Left lung (tissue), 10 donors: ENCODE measurements around the gene GOLGA3. TPM values are rescaled to one million over a fixed set of nuclear protein-coding genes. Genes with fewer than 3 reads are reported as not detected.

Experiments used
- ATAC-seq: fragments of 200-7000 bp; cut with Tn5 transposase; one replicate; pipeline ENCODE4 v1.9.1; 2020; ENCODE audit warnings: moderate library complexity
- DNase-seq, 4 donors: peaks; one replicate each; pipeline ENCODE4 v3.0.0-alpha.2; 2013 to 2020
- H3K27ac ChIP-seq, 2 donors: fragments of 200-600 bp; sonication (generic) in 1 of 2; one replicate each; pipeline versions ENCODE4 v1.5.0 to v1.8.0; 2020 to 2021
- H3K27me3 ChIP-seq, 2 donors: fragments of 200-600 bp; sonication (generic) in 1 of 2; one replicate each; pipeline versions ENCODE4 v1.5.0 to v1.8.0; 2020 to 2021
- H3K36me3 ChIP-seq, 2 donors: fragments of 200-600 bp; sonication (generic) in 1 of 2; one replicate each; pipeline versions ENCODE4 v1.5.0 to v1.8.0; 2020 to 2021
- H3K4me1 ChIP-seq, 2 donors: fragments of 200-600 bp; one replicate each; pipeline ENCODE4 v1.8.0; 2021
- H3K4me3 ChIP-seq, 2 donors: fragments of 200-600 bp; sonication (generic) in 1 of 2; one replicate each; pipeline versions ENCODE4 v1.5.0 to v1.8.0; 2020 to 2021; ENCODE audit warnings: mild to moderate bottlenecking in 1 of 2
- H3K9me3 ChIP-seq, 2 donors: fragments of 200-600 bp; sonication (generic) in 1 of 2; one replicate each; pipeline versions ENCODE4 v1.5.0 to v1.8.0; 2020 to 2021
- intact Hi-C, 2 donors: fragments of 100-400 bp; cut with DNase I; formaldehyde crosslinking; loops; one replicate each; pipeline versions ENCODE4 v1.11.2 to v1.14.2; 2022
- polyA plus RNA-seq, 6 donors: library from polyadenylated mRNA; unstranded; fragments of 120-200 nt; gene quantifications; one replicate each; pipeline ENCODE4 v1.2.1, GENCODE V29; 2013; ENCODE audit not compliant: insufficient read length in 6 of 6
- total RNA-seq, 2 donors: library from RNA; stranded (reverse); fragmentation: NEBNext Ultra II Directional; extraction: Animal tissue kit (Norgen Biotek cat#: 25700); gene quantifications; one replicate each; pipeline ENCODE4 v1.2.1, GENCODE V29; 2021
- TF ChIP-seq, protein P1 (sequence below), 2 donors: fragments of 200-600 bp; sonication (generic) in 1 of 2; IDR thresholded peaks; one replicate each; pipeline versions ENCODE4 v1.5.0 to v1.8.0; 2021; ENCODE audit warnings: antibody characterized with exemption in 2 of 2
- donor health status: DM: no; HTN: yes; CAD: no.
- donor health status: DM: no; HTN: no; CAD: no.

Gene GOLGA3
- total and polyA plus RNA-seq, 8 donors: 40.6 to 82.6 (median 45.0) TPM

DNA sequence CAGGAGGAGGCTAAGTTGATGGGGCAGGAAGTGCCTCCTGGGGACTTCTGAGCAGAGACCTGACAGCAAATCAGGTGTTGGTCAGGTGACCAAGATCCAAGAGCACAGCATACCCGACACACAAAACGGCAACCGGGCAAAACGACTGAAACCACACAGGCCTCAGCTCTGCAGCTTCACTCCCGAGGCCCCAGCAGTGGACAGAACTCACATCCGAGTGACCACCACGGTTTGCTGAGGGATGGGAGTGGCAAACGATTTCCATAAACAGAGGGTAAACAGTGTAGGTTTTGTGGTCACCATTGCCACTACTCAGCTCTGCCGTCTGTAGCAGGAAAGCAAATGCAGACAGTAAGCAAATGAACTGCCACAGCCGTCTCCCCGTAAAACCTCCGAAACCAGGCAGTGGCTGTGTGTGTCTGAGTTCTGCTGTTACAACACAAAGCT, 44.3 kb upstream of the GOLGA3 start:
- no peak overlapping the region for H3K27ac ChIP-seq
- ATAC-seq (no peak), DNase-seq (no peak)
- H3K4me1 ChIP-seq: no peaks in the 10 kb centered on the region
- no peaks in the 10 kb centered on the region for H3K9me3 ChIP-seq
- H3K36me3 ChIP-seq: peaks cover 3 to 98% of the 10 kb centered on the region in 2 donors
- no peaks in the 10 kb centered on the region for H3K27me3 ChIP-seq
- intact Hi-C loops: no loop called here
- no peak overlapping the region for H3K4me3 ChIP-seq
- TF ChIP-seq, protein P1, sequence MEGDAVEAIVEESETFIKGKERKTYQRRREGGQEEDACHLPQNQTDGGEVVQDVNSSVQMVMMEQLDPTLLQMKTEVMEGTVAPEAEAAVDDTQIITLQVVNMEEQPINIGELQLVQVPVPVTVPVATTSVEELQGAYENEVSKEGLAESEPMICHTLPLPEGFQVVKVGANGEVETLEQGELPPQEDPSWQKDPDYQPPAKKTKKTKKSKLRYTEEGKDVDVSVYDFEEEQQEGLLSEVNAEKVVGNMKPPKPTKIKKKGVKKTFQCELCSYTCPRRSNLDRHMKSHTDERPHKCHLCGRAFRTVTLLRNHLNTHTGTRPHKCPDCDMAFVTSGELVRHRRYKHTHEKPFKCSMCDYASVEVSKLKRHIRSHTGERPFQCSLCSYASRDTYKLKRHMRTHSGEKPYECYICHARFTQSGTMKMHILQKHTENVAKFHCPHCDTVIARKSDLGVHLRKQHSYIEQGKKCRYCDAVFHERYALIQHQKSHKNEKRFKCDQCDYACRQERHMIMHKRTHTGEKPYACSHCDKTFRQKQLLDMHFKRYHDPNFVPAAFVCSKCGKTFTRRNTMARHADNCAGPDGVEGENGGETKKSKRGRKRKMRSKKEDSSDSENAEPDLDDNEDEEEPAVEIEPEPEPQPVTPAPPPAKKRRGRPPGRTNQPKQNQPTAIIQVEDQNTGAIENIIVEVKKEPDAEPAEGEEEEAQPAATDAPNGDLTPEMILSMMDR (IDR thresholded peaks at IDR 0.05): no peak

- Histone ChIP-seq H3K27me3 (no peaks in the 10 kb centered on the region), H3K27ac (no peak overlapping the region), H3K36me3 (peaks cover 3 to 98% of the 10 kb centered on the region in 2 donors), H3K9me3 (no peaks in the 10 kb centered on the region), H3K4me1 (no peaks in the 10 kb centered on the region), H3K4me3 (no peak overlapping the region)
- intact Hi-C loops: no loop called here
- TF ChIP-seq, protein P1 (IDR thresholded peaks at IDR 0.05): no peak
- ATAC-seq: no peak
- no peak for DNase-seq
These were observed 43.6 kb upstream of the GOLGA3 start for GRCh38 chr12:132872073-132872855.

GRCh38 chr12:132869551-132869950, 40.9 kb upstream of the GOLGA3 start:
- H3K9me3 ChIP-seq: peaks cover 0 to 16% of the 10 kb centered on the region in 2 donors
- peaks cover 3 to 97% of the 10 kb centered on the region in 2 donors for H3K36me3 ChIP-seq
- TF ChIP-seq, protein P1 (IDR thresholded peaks at IDR 0.05): no peak
- ATAC-seq: no peak
- DNase-seq: no peak
- intact Hi-C loops: no loop called here
- H3K27ac ChIP-seq: no peak overlapping the region
- no peaks in the 10 kb centered on the region for H3K4me1 ChIP-seq
- no peak overlapping the region for H3K4me3 ChIP-seq
- no peaks in the 10 kb centered on the region for H3K27me3 ChIP-seq

DNA sequence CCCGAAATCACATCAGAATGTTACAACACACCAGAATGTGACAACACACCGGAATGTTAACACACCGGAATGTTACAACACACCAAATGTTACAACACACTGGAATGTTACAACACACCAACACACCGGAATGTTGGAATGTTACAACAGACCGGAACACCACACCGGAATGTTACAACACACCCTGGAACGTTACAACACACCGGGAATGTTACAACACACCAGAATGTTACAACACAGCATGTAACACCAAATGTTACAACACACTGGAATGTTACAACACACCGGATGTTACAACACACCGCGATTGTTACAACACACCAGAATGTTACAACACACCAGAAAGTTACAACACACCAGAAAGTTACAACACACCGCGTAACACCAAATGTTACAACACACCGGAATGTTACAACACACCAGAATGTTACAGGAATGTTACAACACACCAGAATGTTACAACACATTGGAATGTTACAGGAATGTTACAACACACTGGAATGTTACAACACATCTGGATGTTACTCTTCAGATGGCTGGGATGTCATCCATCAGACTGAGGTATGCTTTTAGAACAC, 37.7 kb upstream of the GOLGA3 start:
- Histone ChIP-seq H3K9me3 (peaks cover 0 to 16% of the 10 kb centered on the region in 2 donors), H3K4me1 (no peaks in the 10 kb centered on the region), H3K36me3 (peaks cover 0 to 88% of the 10 kb centered on the region in 2 donors), H3K27ac (peak overlapping the region in 1 of 2 donors; percentile 76), H3K27me3 (no peaks in the 10 kb centered on the region), H3K4me3 (no peak overlapping the region)
- TF ChIP-seq, protein P1 (IDR thresholded peaks at IDR 0.05): no peak
- intact Hi-C loops: no loop called here
- DNase-seq (no peak), ATAC-seq (no peak)

DNA sequence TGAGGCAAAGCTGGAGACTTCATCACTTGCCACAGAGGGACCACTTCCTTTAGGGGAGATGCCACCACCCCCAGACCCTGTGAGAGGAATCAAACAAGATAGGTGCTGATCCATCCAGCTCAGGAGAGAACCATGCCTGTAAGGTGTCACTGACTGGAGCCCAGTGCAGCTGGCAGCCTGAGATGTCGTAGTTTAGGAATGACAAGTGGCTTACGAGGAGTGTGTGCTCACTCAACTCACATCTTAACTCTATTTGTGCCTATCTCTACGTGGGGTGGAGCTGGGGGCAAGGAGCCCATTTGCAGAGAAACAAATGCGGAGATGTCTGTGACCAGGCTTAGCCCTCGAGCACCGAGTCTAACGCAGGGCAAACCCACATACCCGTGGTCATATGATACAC, 32.9 kb upstream of the GOLGA3 start:
- Histone ChIP-seq H3K4me1 (no peaks in the 10 kb centered on the region), H3K27ac (no peak overlapping the region), H3K36me3 (peaks cover 0 to 90% of the 10 kb centered on the region in 2 donors), H3K27me3 (no peaks in the 10 kb centered on the region), H3K9me3 (peaks cover 0 to 9% of the 10 kb centered on the region in 2 donors), H3K4me3 (no peak overlapping the region)
- no peak for DNase-seq
- ATAC-seq: no peak
- intact Hi-C loops: no loop called here
- TF ChIP-seq, protein P1 (IDR thresholded peaks at IDR 0.05): no peak
